GM12878 (cell line): Measurements from ENCODE around the gene CHAMP1. TPM values are rescaled to one million over a fixed set of nuclear protein-coding genes. Genes with fewer than 3 reads are reported as not detected.

ENCODE experiments used
- ATAC-seq: fragments of 200-7000 bp; cut with Tn5 transposase; 3 replicates; pipeline ENCODE4 v1.9.1; 2020; ENCODE audit warnings: mild to moderate bottlenecking, moderate library complexity
- BruUV-seq: library from RNA; stranded (reverse); fragments of 400-500 nt; replicated peaks from 2 replicates; lab custom pipeline; 2021; lab: Mats Ljungman, UMichigan
- CTCF ChIA-PET: fragments of 300-600 bp; sonication (Branson Sonifier 250); formaldehyde crosslinking; extraction: SDS; loops from one replicate; lab custom pipeline; 2021; ENCODE audit warnings: inconsistent platforms; lab: Yijun Ruan, JAX
- POLR2A ChIA-PET: fragments of 350-600 bp; formaldehyde crosslinking; extraction: SDS; loops from one replicate; lab custom pipeline; 2021; ENCODE audit warnings: inconsistent platforms; lab: Charles Lee
- RAD21 ChIA-PET: fragments of 300-600 bp; sonication (Branson Sonifier 250); formaldehyde crosslinking; loops from one replicate; lab custom pipeline; 2023; ENCODE audit warnings: antibody characterized with exemption; ENCODE audit not compliant: unreplicated experiment; lab: Charles Lee
- SMC1A ChIA-PET: fragments of 300-600 bp; sonication (Branson Sonifier 250); formaldehyde crosslinking; loops from one replicate; lab custom pipeline; 2023; ENCODE audit not compliant: unreplicated experiment, uncharacterized antibody; lab: Charles Lee
- DNase-seq: peaks from one replicate; pipeline ENCODE4 v3.0.0-alpha.2; 2011; ENCODE audit warnings: low read depth, low spot score
- FAIRE-seq: peaks from 3 replicates; lab custom pipeline; 2011; peaks lifted over from hg19 to GRCh38; lab: Jason Lieb, UNC
- H2AFZ ChIP-seq: 2 replicates; pipeline ENCODE4 v1.6.0; 2011; ENCODE audit warnings: low read depth, low read length, control low read depth; ENCODE audit not compliant: control insufficient read depth
- H3K27ac ChIP-seq: 2 replicates; pipeline ENCODE4 v1.5.1; 2011; ENCODE audit warnings: control low read depth; ENCODE audit not compliant: control insufficient read depth, insufficient read depth
- H3K27me3 ChIP-seq, 2 experiments: replicated peaks in 1 of 2; 2 replicates each; pipeline versions ENCODE4 v1.6.0 to v1.6.1; 2011; ENCODE audit warnings: low read length in 1 of 2; ENCODE audit not compliant: control insufficient read depth in 2 of 2, insufficient read depth in 2 of 2
- H3K36me3 ChIP-seq, 2 experiments: 2 replicates each; pipeline ENCODE4 v1.5.1; 2011; ENCODE audit warnings: low read length in 1 of 2; ENCODE audit not compliant: control insufficient read depth in 2 of 2, insufficient read depth in 2 of 2
- H3K4me1 ChIP-seq: 2 replicates; pipeline ENCODE4 v1.6.1; 2011; ENCODE audit warnings: mild to moderate bottlenecking, low read length, moderate library complexity, mixed read lengths; ENCODE audit not compliant: control insufficient read depth, insufficient read depth
- H3K4me2 ChIP-seq: 2 replicates; pipeline ENCODE4 v1.6.0; 2011; ENCODE audit warnings: control low read depth; ENCODE audit not compliant: control insufficient read depth, insufficient read depth
- H3K4me3 ChIP-seq: fragments of 200-600 bp; sonication (generic); 2 replicates; pipeline ENCODE4 v1.5.1; 2016
- H3K79me2 ChIP-seq: 2 replicates; pipeline ENCODE4 v1.6.0; 2011; ENCODE audit warnings: low read length; ENCODE audit not compliant: control insufficient read depth, insufficient read depth
- H3K9ac ChIP-seq: 2 replicates; pipeline ENCODE4 v1.8.0; 2011; ENCODE audit warnings: low read length, control low read depth, mixed read lengths; ENCODE audit not compliant: control insufficient read depth, insufficient read depth
- H3K9me3 ChIP-seq: replicated peaks from 3 replicates; pipeline ENCODE4 v1.5.1; 2011; ENCODE audit warnings: mild to moderate bottlenecking, low read length; ENCODE audit not compliant: control insufficient read depth, insufficient read depth
- H4K20me1 ChIP-seq: 2 replicates; pipeline ENCODE4 v1.6.0; 2011; ENCODE audit not compliant: control insufficient read depth, insufficient read depth
- CBX5 ChIP-seq: sonication (generic); IDR thresholded peaks from 2 replicates; pipeline ENCODE4 v1.6.1; 2016; ENCODE audit warnings: low read depth, moderate library complexity, mild to moderate bottlenecking, inconsistent platforms
- SMC3 ChIP-seq: IDR thresholded peaks from 2 replicates; pipeline ENCODE4 v1.6.1; 2011; ENCODE audit warnings: low read length, improper control_type of control experiment, borderline replicate concordance
- ZNF384 ChIP-seq: IDR thresholded peaks from 2 replicates; pipeline ENCODE4 v1.6.1; 2012; ENCODE audit warnings: low read depth, mild to moderate bottlenecking, low read length, improper control_type of control experiment, borderline replicate concordance
- WGBS: methylation state at CpG from one replicate; pipeline ENCODE4 v1.1.6; 2016; ENCODE audit warnings: low lambda C conversion rate; ENCODE audit not compliant: insufficient replicate concordance, insufficient coverage; ENCODE audit errors: missing lambda C conversion rate; 5-methylcytosine and 5-hydroxymethylcytosine counted together
- in situ Hi-C: fragments of 300-500 bp; cut with MboI; formaldehyde crosslinking; loops from 9 replicates; pipeline ENCODE4 v1.14.3; 2018; ENCODE audit warnings: mixed read lengths
- intact Hi-C: fragments of 100-400 bp; cut with micrococcal nuclease; formaldehyde crosslinking; loops from one replicate; pipeline ENCODE4 v1.14.2; 2022; ENCODE audit not compliant: unreplicated experiment
- polyA plus RNA-seq, 11 experiments: library from polyadenylated mRNA; depleted of rRNA in 4 of 11; unstranded in 6 of 11; stranded (reverse) in 5 of 11; fragments of >200 nt; fragmentation: Nextera tagmentation in 4 of 11; fragmentation: Illumina TruSeq in 1 of 11; extraction: Ambion mirVana in 4 of 11; extraction: Trizol in 1 of 11; gene quantifications; 1 replicate in 1 of 11; 2 replicates in 10 of 11; pipeline versions ENCODE4 v1.2.1 to v1.2.3, GENCODE V29; 2011 to 2016; ENCODE audit warnings: inconsistent platforms in 2 of 11, missing spikeins in 2 of 11, low read depth in 1 of 11
- total RNA-seq, 4 experiments: library from RNA; depleted of rRNA in 3 of 4; stranded (reverse); fragments of >200 nt in 3 of 4; fragmentation: Illumina TruSeq in 1 of 4; extraction: Trizol in 1 of 4; gene quantifications; 2 replicates each; pipeline versions ENCODE4 v1.2.1 to v1.2.3, GENCODE V29; 2013 to 2021
- TF ChIP-seq, protein P1 (sequence below), 3 experiments: IDR thresholded peaks in 2 of 3; conservative IDR thresholded peaks in 1 of 3; 2 replicates each; pipeline ENCODE4 v1.5.1; 2011; ENCODE audit warnings: low read depth in 3 of 3, low read length in 3 of 3, mild to moderate bottlenecking in 3 of 3, control low read depth in 2 of 3, moderate library complexity in 2 of 3, inconsistent platforms in 1 of 3, mixed read lengths in 1 of 3; ENCODE audit not compliant: control insufficient read depth in 2 of 3, insufficient read depth in 1 of 3; ENCODE audit errors: extremely low read depth in 1 of 3
- TF ChIP-seq, protein P2 (sequence below): fragments of 450-650 bp; IDR thresholded peaks from 2 replicates; pipeline ENCODE4 v1.6.1; 2018; ENCODE audit warnings: borderline replicate concordance, mild to moderate bottlenecking; ENCODE audit not compliant: partially characterized antibody

CHAMP1 gene
- total and polyA plus RNA-seq, 10 of the 15 experiments (the other 5 are each of a cell fraction or from before 2014, with no cell fraction given) = 1.1 to 54.8 (median 23.9) TPM

DNA sequence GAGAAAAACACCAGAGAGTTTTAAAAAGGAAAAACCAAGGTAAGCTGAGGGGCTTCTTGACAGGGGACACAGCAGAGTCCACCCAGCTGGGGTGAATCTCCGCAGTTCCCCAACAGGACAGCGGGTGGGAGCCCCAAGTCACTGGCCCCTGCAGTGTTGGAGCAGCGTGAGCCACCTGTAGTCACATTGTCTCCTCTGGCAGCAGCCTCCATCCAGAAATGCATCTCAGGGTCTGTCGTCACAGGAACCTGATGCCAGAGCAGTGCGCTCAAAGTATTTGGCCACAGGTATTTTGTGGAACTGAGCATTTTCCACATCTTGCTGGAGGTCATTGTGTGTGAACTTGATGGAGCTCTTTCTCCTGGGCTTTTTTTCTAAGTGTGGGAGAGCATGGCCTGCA, 24.7 kb downstream of the CHAMP1 start:
- Histone ChIP-seq H3K27me3 (no peaks in the 10 kb centered on the region), H3K4me3 (no peak overlapping the region), H3K27ac (no peak overlapping the region), H3K4me1 (peaks cover 16% of the 10 kb centered on the region), H4K20me1 (no peaks in the 10 kb centered on the region), H2AFZ (no peak overlapping the region), H3K79me2 (no peaks in the 10 kb centered on the region), H3K9me3 (no peaks in the 10 kb centered on the region; the same call in 2 of the 3 replicates), H3K36me3 (no peaks in the 10 kb centered on the region), H3K9ac (no peak overlapping the region), H3K4me2 (no peak overlapping the region)
- DNase-seq (no peak), FAIRE-seq (no peak), ATAC-seq (no peak)
- BruUV-seq = no TSS peak
- ChIA-PET CTCF (interaction anchor here (0.9 to 2.8 kb wide), 8 partner anchors 11 to 104 kb away, joined by 3 to 13 read pairs (median 3); partner anchors contain the start of gene CDC16), SMC1A (interaction anchor here (0.7 to 7.6 kb wide), 9 partner anchors 11 to 103 kb away, joined by 3 to 43 read pairs (median 3); partner anchors contain the start of gene UPF3A), POLR2A (interaction anchor here (0.9 kb wide), 1 partner anchor 94 kb away, joined by 3 read pairs; no protein-coding TSS in a partner anchor), RAD21 (interaction anchor here (0.9 to 1.1 kb wide), 3 partner anchors 21 to 59 kb away, joined by 3 to 5 read pairs (median 3); no protein-coding TSS in a partner anchor)
- no peak for TF ChIP-seq ZNF384
- TF ChIP-seq, protein P1, sequence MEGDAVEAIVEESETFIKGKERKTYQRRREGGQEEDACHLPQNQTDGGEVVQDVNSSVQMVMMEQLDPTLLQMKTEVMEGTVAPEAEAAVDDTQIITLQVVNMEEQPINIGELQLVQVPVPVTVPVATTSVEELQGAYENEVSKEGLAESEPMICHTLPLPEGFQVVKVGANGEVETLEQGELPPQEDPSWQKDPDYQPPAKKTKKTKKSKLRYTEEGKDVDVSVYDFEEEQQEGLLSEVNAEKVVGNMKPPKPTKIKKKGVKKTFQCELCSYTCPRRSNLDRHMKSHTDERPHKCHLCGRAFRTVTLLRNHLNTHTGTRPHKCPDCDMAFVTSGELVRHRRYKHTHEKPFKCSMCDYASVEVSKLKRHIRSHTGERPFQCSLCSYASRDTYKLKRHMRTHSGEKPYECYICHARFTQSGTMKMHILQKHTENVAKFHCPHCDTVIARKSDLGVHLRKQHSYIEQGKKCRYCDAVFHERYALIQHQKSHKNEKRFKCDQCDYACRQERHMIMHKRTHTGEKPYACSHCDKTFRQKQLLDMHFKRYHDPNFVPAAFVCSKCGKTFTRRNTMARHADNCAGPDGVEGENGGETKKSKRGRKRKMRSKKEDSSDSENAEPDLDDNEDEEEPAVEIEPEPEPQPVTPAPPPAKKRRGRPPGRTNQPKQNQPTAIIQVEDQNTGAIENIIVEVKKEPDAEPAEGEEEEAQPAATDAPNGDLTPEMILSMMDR (IDR thresholded peaks at IDR 0.05 in 2 of 3, conservative IDR thresholded peaks at IDR 0.05 in 1 of 3; ENCODE audit: control insufficient read depth in 2 of 3, extremely low read depth in 1 of 3, insufficient read depth in 1 of 3, low read depth in 3 of 3, low read length in 3 of 3) = no peak
- TF ChIP-seq SMC3 = no peak
- no peak for TF ChIP-seq CBX5
- TF ChIP-seq, protein P2, sequence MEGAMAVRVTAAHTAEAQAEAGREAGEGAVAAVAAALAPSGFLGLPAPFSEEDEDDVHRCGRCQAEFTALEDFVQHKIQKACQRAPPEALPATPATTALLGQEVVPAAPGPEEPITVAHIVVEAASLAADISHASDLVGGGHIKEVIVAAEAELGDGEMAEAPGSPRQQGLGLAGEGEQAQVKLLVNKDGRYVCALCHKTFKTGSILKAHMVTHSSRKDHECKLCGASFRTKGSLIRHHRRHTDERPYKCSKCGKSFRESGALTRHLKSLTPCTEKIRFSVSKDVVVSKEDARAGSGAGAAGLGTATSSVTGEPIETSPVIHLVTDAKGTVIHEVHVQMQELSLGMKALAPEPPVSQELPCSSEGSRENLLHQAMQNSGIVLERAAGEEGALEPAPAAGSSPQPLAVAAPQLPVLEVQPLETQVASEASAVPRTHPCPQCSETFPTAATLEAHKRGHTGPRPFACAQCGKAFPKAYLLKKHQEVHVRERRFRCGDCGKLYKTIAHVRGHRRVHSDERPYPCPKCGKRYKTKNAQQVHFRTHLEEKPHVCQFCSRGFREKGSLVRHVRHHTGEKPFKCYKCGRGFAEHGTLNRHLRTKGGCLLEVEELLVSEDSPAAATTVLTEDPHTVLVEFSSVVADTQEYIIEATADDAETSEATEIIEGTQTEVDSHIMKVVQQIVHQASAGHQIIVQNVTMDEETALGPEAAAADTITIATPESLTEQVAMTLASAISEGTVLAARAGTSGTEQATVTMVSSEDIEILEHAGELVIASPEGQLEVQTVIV = no peak
- intact Hi-C loops = no loop called here
- in situ Hi-C loops = no loop called here
- WGBS = 93% methylated on average over 5 of the region's 5 CpGs
